ENCODE data around the gene RASD2. TPM values are rescaled to one million over a fixed set of nuclear protein-coding genes. Genes with fewer than 3 reads are reported as not detected.
A peak's percentile ranks its signal among the peaks of the same experiment; 100 is the strongest.

RASD2 gene
- total RNA-seq, 1 donor from 2014 or later: 9.4 TPM

DNA sequence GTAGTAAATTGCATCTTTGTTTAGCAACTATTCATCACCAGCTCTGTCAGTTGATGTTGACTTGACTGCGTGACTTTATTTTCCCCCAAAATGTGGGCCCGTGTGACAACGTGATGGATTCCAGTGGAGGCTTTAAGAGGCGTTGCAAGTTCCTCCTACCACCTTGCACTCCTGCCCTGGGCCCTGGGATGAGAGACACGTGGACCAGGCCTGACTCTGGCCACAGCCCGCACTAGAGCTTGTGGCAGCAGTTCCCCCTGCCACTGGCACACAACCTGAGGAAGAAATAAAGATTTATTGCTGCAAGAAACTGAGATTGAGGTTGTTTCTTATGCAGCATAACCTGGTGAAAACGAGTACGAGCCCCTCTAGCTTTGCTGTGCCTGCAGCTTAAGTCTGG lies 31.9 kb downstream of the RASD2 start:
- ATAC-seq (ENCODE audit: poor library complexity) (no peak), DNase-seq (no peak)
- intact Hi-C loops (cut with DNase I): no loop called here

DNA sequence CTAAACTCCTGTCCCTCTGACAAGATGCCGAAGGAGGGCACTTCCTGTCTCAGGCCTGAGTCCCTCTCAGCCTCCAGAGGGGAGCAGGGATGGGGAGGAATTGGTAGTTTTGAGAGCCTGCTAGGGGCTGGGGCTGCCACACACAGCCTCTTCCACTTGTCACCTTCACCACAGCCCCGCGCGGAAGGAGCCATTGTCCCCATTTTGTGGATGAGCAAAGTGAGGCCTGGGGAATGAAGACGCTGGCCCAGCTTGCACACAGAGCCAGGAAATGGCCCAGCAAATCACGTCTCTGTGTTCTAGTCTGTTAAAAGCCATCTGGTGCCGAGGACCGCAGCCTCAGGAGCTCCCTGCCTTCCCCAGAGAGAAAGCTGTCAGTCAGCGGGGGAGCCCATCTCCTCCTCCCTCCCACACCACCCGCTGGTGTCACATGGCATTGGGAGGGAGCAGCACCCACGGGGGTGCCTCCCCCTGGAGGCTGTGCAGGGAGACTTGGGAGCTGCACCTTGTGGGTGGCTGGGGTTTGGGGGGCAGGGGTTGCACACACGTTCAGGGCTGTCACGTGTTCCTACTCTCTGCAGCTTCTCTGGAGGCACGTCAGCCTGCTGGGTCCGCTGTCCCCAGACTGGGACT lies 34.6 kb downstream of the RASD2 start:
- ATAC-seq (ENCODE audit: poor library complexity) (peak; percentile 32), DNase-seq (no peak)
- intact Hi-C loops (cut with DNase I): no loop called here

DNA sequence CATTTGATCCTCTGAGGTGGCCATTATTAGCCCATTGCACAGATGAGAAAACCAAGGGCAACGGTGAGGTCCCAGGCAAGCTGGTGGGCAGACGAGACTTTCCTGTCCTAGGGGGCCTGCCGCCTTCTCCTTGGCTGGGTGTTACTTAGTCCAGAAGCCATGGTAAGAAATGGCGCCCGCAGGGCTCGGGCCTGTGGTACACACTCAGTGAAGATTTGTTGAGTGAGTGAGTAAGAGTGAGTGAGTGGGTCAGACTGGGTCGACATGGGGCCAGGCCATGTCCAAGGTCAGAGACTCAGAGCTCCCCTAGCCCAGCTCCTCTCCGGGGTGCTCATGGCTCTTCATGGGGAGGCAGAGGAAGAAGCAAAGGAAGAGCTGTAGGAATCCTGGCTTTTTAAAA lies 36.0 kb downstream of the RASD2 start:
- intact Hi-C loops (cut with DNase I): no loop called here
- DNase-seq (no peak), ATAC-seq (ENCODE audit: poor library complexity) (no peak)

DNA sequence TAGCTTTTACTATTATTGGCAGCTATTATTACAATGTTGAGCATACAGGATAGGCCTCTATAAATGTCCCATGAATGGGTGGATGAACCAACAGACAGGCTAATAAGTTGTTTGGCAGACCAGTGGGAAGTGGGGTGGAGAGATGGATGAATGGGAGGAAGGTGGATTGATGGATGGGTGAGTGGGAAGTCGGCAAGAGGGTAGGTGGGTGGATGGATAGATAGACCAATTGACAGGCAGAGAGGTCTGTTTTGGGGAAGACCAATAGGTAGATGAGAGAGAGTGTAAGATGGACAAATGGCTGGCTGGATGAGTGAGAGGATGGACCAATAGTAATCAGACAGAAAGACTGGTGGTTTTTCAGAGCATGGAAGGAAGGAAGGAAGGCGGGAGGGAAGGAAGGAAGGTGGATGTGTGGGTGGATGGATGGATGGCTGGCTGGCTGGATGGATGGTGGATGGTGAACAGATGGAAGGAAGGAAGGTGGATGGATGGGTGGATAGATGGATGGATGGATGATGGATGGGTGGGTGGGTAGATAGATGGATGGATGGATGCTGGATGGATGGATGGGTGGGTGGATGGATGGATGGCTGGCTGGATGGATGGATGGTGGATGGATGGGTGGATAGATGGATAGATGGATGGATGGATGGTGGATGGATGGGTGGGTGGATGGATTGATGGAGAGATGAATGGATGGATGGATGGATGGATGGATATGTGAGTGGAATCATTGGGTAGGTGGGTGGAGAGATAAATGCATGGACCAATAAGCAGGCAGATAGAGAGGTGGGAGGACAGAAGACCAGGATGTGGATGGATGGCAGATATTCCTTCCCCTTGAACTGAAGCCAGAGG lies 37.4 kb downstream of the RASD2 start:
- intact Hi-C loops (cut with DNase I): no loop called here
- no peak for DNase-seq
- no peak for ATAC-seq (ENCODE audit: poor library complexity)

DNA sequence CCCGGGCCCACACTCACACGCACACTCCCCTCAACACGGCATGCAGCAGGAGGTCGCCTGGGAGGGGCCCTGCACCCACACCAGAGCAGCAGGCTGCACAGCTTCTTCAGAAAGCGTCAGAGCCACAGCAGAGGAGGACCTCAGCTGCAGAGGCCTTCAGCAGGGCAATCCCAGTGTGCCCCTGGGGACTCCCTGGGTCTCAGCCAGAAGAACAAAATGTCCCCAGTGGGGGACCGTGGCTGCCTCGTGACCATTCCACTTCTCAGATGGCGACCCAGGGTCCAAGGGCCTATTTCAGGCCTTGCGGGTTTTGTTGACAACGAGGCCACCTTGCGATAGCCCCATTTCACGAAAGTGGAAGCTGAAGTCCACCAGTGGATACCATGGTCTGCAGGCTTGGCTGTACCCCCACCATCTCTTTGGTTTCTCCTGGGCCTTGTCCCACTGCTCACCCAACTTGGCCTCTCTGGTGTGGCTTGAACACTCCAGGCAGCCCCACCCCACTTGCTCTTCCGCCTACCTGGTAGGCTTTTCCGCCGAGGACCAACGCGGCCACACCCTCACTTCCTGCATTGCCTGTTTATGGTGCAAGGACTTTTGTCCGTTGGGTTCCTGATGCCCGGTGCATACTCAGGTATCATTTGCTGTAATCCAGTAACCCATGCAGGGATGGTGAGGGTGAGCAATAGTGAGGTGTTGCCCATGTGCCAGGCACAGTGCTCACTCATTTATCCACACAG lies 38.4 kb downstream of the RASD2 start:
- intact Hi-C loops (cut with DNase I): no loop called here
- DNase-seq: peak; percentile 56
- ATAC-seq (ENCODE audit: poor library complexity): peak; percentile 3

DNA sequence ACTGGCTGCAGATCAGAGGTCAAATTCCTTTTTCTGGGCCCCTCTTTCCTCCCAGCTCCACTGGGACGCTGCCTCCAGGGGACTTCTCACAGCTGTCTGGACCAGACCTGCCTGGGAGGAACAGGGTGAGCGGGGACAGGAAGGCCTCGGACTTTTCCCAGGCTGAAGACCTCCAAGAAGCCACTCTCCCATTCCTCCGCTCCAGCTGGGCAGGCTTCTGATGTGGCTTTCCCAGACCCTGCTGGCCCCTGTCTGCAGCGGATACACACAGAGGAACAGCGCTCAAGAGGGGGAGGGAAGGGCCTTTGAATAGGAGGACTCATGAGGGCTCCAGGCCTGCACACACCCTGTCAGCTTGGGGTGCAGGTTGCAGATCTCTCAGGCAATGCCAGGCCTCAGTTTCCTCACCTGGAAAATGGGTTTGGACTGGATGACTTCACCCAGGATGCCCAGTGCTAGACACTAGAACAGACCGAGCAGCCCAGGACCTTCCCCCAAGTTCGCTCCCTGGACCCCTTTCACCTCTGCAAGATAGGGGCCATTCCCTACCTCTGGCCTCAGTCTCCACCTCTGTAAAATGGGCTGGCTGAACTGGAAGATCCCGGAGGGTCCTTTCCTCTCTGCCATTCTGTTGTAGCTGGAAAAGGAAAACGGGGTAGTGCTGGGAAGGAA lies 39.9 kb downstream of the RASD2 start:
- ATAC-seq (ENCODE audit: poor library complexity) (no peak), DNase-seq (no peak)
- intact Hi-C loops (cut with DNase I): loop anchor here (5.0 kb wide), 2 partner anchors 233 to 542 kb away; no protein-coding TSS in a partner anchor

DNA sequence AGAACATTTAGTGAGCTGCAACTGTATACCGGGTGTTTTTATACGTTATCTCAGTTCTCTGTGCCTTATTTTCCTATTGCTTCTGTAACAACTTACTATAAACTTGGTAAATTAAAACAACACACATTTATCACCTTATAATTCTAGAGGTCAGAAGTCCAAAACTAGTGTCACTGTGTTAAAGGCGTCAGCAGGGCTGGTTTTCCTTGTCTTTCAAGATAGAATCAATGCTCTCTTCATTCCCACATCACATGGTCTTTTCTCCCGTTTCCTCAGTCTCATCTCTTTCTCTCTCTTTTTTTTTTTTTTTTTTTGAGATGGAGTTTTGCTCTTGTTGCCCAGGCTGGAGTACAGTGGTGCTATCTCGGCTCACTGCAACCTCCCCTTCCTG lies 40.4 kb downstream of the RASD2 start:
- DNase-seq: no peak
- intact Hi-C loops (cut with DNase I): loop anchor here (5.0 kb wide), 2 partner anchors 234 to 541 kb away; no protein-coding TSS in a partner anchor
- ATAC-seq (ENCODE audit: poor library complexity): no peak

DNA sequence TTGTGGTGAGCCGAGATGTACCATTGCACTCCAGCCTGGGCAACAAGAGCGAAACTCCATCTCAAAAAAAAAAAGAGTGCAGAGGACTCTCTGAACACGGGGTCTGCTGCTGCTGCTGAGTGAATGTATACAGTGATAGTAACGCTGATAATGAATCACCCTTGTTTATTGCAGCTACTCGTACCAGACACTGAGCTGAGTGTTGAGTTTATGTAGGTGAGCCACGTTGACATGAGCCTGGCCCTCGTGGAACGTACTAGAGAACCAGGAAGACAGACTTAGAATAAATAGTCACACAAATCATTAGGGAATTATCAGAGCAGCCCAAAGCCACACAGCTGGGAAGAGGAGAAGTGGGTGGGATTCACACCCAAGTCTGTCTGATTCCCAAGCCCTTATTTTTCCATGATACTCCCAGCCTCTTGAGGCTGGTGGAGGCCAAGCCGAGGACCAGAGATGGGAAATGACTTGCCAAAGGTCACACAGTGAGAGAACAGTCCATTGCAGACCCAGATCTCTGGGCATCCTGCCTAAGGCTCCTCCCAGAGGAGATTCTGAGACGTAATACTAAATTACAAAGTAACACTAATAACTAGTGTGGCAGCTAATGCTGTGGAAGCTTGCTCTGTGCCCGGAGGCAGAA lies 41.7 kb downstream of the RASD2 start:
- intact Hi-C loops (cut with DNase I): loop anchor here (5.0 kb wide), 2 partner anchors 235 to 540 kb away; no protein-coding TSS in a partner anchor
- ATAC-seq (ENCODE audit: poor library complexity): peak; percentile 1
- DNase-seq: no peak

DNA sequence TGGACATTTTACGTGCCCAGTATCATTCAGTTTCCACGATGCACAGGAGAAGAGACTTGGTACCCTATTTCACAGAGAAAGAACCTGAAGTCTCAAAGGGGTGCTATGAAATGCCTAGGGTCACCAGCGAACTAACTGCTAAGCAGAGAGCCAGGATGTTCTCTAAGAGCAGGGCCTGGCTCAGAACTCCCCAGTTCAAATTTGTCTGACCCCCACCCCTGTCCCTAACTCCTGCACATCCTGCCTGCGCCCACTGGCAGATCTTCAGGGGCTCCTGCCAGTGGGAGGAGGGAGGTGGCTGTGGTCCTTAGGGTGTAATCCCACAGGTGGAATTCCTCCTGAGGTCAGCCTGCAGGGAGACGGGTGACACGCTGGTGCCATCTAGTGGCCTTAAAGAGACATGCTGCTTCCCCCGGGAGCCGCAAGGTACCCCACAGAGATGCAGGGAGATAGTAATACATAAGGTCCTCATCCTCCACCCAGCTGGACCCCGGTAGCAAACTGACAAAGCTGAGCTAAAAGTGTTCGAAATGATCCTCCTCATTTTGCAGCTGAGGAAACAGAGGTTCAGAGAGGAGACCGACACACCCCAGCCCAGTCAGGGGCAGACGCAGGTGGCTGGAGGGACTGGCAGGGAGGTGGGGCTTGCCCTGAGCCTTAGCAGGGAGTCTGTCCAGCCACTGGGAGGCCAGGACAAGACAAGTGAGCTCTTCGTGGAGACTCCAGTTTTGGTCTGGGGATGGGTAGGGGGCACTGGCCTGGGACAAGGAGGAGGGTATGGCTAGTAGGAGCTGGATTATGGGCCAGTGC lies 42.4 kb downstream of the RASD2 start:
- peak; percentile 51 for ATAC-seq (ENCODE audit: poor library complexity)
- intact Hi-C loops (cut with DNase I): loop anchor here (5.0 kb wide), 2 partner anchors 236 to 539 kb away; no protein-coding TSS in a partner anchor
- peak; percentile 68 for DNase-seq

DNA sequence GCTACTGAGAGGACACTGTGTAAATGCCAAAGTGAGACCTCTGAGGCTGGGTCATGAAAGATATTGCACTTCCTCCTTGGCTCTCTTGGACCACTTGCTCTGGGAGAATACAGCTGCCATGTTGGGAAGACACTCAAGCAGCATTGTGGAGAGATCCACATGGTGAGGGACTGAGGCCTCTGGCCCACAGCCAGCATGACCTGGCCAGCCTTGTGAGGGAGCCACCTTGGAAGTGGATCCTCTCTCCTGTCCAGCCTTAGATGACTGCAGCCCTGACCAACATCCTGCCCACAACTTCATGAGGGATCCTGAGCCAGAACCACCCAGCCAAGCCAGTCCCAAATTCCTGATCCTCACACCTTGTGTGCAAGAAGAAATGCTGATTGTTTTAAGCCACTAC lies 46.1 kb downstream of the RASD2 start:
- DNase-seq: no peak
- intact Hi-C loops (cut with DNase I): loop anchor here (2.0 kb wide), 1 partner anchor 36 kb away; no protein-coding TSS in a partner anchor
- ATAC-seq (ENCODE audit: poor library complexity): no peak

DNA sequence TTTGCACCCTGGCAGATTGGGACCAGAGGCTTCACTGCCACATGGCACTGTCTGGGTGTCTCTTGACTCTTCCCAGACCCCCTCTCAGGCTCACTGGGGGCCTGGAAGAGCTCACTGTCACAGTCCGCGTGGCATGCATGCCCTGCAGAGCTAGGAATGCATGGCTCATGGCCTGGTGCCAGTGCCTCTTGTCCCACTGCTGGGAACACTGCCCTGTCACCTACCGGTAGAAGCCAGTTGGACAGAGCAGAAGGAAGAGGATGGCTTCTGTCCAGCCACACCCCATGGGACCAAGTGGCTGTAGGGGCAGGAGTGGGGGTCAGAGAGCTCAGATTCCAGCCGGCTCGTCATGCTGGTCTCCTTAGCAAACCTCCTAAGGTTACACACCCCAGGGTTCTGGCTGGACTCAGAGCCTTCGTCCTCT lies 46.8 kb downstream of the RASD2 start:
- ATAC-seq (ENCODE audit: poor library complexity) (peak; percentile 80), DNase-seq (peak; percentile 94)
- intact Hi-C loops (cut with DNase I): loop anchor here (2.0 kb wide), 1 partner anchor 35 kb away; no protein-coding TSS in a partner anchor

DNA sequence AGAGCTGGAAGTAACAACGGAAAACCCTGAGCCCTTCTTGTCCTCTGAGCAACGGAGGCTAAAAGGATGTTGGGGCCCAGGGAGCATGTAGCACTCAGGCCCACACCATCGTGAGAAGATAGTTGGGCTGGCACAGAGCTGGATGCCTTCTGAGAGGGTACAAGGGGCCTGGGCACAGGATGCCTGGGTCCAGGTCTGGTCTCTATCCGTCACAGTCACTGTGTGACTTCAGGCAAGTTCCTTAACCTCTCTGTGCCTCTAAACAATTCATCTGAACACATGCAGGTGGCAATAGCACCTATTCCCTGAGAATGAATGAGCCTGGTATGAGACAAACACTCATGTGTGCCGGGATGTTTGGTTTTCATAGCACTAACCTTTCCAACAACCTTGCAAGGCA lies 47.3 kb downstream of the RASD2 start:
- no peak for ATAC-seq (ENCODE audit: poor library complexity)
- DNase-seq: no peak
- intact Hi-C loops (cut with DNase I): loop anchor here (2.0 kb wide), 1 partner anchor 35 kb away; no protein-coding TSS in a partner anchor

DNA sequence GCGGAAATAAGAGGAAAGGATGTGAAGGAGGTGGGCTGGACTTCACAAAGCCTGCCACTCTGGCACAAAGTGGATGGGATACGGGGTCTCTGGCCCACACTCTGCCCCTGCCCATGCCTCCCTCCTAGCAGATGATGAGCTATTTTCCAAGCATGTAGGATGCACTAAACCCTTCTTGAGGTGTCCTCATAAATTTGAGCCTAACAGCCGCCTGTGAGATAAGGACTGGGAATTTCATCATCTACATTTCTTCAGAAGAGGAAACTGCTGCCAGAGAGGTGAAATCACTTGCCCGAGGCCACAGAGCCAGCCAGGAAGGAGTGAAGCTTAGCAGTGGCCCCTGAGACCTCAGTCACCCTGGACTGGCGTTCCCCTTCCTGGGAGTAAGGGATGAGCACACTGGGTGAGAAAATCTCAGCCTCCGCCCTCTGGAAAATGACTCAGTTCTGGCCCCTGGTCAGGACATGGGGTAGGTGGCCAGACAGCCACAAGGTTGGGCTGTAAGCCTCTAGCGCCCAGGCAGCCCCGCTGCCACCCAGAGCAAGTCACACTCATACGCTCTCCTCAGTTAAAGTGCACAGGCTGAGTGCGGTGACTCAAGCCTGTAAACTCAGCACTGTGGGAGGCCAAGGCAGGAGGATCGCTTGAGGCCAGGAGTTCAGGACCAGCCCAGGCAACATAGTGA lies 48.6 kb downstream of the RASD2 start:
- no peak for DNase-seq

DNA sequence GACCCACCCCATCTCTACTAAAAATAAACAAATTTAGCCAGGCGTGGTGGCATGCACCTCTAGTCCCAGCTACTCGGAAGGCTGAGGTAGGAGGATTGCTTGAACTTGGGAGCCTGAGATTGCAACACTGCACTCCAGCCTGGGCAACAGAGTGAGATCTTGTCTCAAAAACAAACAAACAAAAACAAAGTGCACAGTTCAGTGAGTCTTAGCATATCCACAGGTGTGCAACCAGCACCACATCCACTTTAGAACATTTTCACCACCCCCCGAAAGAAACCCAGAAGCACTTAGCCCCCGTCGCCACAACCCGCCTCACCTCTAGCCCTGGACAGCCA lies 49.1 kb downstream of the RASD2 start:
- intact Hi-C loops (cut with DNase I): no loop called here

More for the DNA sequence above, 48.6 kb downstream of the RASD2 start:
- intact Hi-C loops (cut with DNase I): no loop called here
- ATAC-seq (ENCODE audit: poor library complexity): no peak

DNA sequence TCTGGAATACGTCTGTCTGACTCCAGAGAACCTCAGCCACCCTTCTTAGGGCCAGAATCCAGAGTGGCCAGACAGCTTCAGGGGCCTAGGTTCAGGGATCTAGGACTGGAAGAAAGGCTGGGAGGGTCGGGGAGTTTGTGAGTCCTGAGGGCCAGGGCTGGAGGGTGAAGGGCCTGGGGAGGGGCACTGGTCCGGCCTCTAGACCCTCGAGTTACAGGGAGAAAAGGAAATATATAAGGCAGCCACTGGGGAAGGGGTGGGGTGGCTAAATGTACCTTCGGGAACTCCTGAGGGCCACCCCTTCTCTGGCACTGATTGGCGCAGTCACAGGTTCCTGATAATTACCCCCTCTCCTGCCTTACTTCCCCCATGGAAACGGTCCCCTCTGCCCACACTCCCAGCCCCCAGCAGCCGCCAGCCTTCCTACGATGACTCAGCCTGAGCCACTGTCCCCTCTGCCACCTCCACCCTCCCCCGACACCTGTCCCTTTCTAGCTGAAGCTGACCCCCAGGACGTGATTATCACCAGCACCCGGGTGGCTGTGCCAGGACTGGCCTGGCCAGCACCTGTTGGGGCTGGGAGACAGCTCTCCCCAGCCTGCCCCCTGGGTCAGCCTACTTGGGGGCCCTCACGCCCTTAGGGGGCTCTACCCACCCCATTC lies 50.1 kb downstream of the RASD2 start:
- intact Hi-C loops (cut with DNase I): no loop called here
- DNase-seq: no peak

More for the DNA sequence above, 49.1 kb downstream of the RASD2 start:
- DNase-seq: no peak
- ATAC-seq (ENCODE audit: poor library complexity): no peak

DNA sequence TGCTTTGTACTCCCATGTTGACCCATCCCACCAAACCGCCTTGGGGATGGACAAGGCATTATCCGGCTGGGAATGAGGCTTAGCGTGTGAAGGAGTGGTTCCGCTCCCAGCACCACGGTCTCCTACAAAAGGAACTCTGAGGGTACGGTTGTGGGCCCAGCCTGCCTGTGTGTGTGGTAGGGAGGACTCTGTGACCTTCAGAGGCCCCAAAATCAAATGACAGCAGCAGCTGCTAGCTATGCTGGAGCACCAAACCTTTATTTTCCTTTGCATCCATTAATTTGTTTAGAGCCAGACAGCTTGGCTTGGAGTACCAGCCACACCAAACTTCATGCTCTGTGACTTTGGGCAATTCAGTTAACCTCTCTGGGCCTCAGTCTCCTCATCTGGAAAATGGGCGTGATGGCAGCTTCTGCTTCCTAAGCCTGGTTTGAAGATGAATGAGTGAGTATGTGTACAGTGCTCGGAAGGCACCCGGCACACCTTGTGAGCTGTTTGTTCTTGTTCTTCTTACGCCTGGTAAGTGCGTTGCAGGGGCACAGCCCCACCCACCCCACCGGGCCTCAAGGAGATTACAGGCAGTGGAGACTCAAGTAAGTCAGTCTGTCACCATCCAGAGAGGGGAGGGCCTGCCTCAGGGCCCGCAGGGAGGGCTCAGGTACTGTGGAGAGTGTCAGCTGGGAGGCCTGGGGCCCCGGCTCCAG lies 51.2 kb downstream of the RASD2 start:
- intact Hi-C loops (cut with DNase I): no loop called here
- DNase-seq: no peak

More for the DNA sequence above, 50.1 kb downstream of the RASD2 start:
- no peak for ATAC-seq (ENCODE audit: poor library complexity)

More for the DNA sequence above, 51.2 kb downstream of the RASD2 start:
- ATAC-seq (ENCODE audit: poor library complexity): no peak

Data from Right ventricle myocardium superior (tissue), 1 donor.